GM12878 (cell line): Measurements from ENCODE around the gene LYZL2. TPM values are rescaled to one million over a fixed set of nuclear protein-coding genes. Genes with fewer than 3 reads are reported as not detected.
A peak's percentile ranks its signal among the peaks of the same experiment; 100 is the strongest.
"Not testable (repeated sequence)": the region's sequence is repeated elsewhere in the genome, so short reads cannot be mapped to it uniquely, and the experiment has no call there.

Experiments used
- ATAC-seq: fragments of 200-7000 bp; cut with Tn5 transposase; 3 replicates; pipeline ENCODE4 v1.9.1; 2020; ENCODE audit warnings: mild to moderate bottlenecking, moderate library complexity
- BruUV-seq: library from RNA; stranded (reverse); fragments of 400-500 nt; replicated peaks from 2 replicates; lab custom pipeline; 2021; lab: Mats Ljungman, UMichigan
- CTCF ChIA-PET: fragments of 300-600 bp; sonication (Branson Sonifier 250); formaldehyde crosslinking; extraction: SDS; loops from one replicate; lab custom pipeline; 2021; ENCODE audit warnings: inconsistent platforms; lab: Yijun Ruan, JAX
- POLR2A ChIA-PET: fragments of 350-600 bp; formaldehyde crosslinking; extraction: SDS; loops from one replicate; lab custom pipeline; 2021; ENCODE audit warnings: inconsistent platforms; lab: Charles Lee
- RAD21 ChIA-PET: fragments of 300-600 bp; sonication (Branson Sonifier 250); formaldehyde crosslinking; loops from one replicate; lab custom pipeline; 2023; ENCODE audit warnings: antibody characterized with exemption; ENCODE audit not compliant: unreplicated experiment; lab: Charles Lee
- SMC1A ChIA-PET: fragments of 300-600 bp; sonication (Branson Sonifier 250); formaldehyde crosslinking; loops from one replicate; lab custom pipeline; 2023; ENCODE audit not compliant: unreplicated experiment, uncharacterized antibody; lab: Charles Lee
- DNase-seq: peaks from one replicate; pipeline ENCODE4 v3.0.0-alpha.2; 2011; ENCODE audit warnings: low read depth, low spot score
- FAIRE-seq: peaks from 3 replicates; lab custom pipeline; 2011; peaks lifted over from hg19 to GRCh38; lab: Jason Lieb, UNC
- H2AFZ ChIP-seq: 2 replicates; pipeline ENCODE4 v1.6.0; 2011; ENCODE audit warnings: low read depth, low read length, control low read depth; ENCODE audit not compliant: control insufficient read depth
- H3K27ac ChIP-seq: 2 replicates; pipeline ENCODE4 v1.5.1; 2011; ENCODE audit warnings: control low read depth; ENCODE audit not compliant: control insufficient read depth, insufficient read depth
- H3K27me3 ChIP-seq, 2 experiments: replicated peaks in 1 of 2; 2 replicates each; pipeline versions ENCODE4 v1.6.0 to v1.6.1; 2011; ENCODE audit warnings: low read length in 1 of 2; ENCODE audit not compliant: control insufficient read depth in 2 of 2, insufficient read depth in 2 of 2
- H3K36me3 ChIP-seq, 2 experiments: 2 replicates each; pipeline ENCODE4 v1.5.1; 2011; ENCODE audit warnings: low read length in 1 of 2; ENCODE audit not compliant: control insufficient read depth in 2 of 2, insufficient read depth in 2 of 2
- H3K4me1 ChIP-seq: 2 replicates; pipeline ENCODE4 v1.6.1; 2011; ENCODE audit warnings: mild to moderate bottlenecking, low read length, moderate library complexity, mixed read lengths; ENCODE audit not compliant: control insufficient read depth, insufficient read depth
- H3K4me2 ChIP-seq: 2 replicates; pipeline ENCODE4 v1.6.0; 2011; ENCODE audit warnings: control low read depth; ENCODE audit not compliant: control insufficient read depth, insufficient read depth
- H3K4me3 ChIP-seq: fragments of 200-600 bp; sonication (generic); 2 replicates; pipeline ENCODE4 v1.5.1; 2016
- H3K79me2 ChIP-seq: 2 replicates; pipeline ENCODE4 v1.6.0; 2011; ENCODE audit warnings: low read length; ENCODE audit not compliant: control insufficient read depth, insufficient read depth
- H3K9ac ChIP-seq: 2 replicates; pipeline ENCODE4 v1.8.0; 2011; ENCODE audit warnings: low read length, control low read depth, mixed read lengths; ENCODE audit not compliant: control insufficient read depth, insufficient read depth
- H3K9me3 ChIP-seq: replicated peaks from 3 replicates; pipeline ENCODE4 v1.5.1; 2011; ENCODE audit warnings: mild to moderate bottlenecking, low read length; ENCODE audit not compliant: control insufficient read depth, insufficient read depth
- H4K20me1 ChIP-seq: 2 replicates; pipeline ENCODE4 v1.6.0; 2011; ENCODE audit not compliant: control insufficient read depth, insufficient read depth
- CBFB ChIP-seq: IDR thresholded peaks from 2 replicates; pipeline ENCODE4 v1.6.1; 2016; ENCODE audit warnings: antibody characterized with exemption, low read depth
- ESRRA ChIP-seq: IDR thresholded peaks from 2 replicates; pipeline ENCODE4 v1.6.1; 2012; ENCODE audit warnings: mild to moderate bottlenecking, low read length, improper control_type of control experiment
- RAD21 ChIP-seq: IDR thresholded peaks from 2 replicates; pipeline ENCODE4 v1.6.1; 2011; ENCODE audit warnings: mild to moderate bottlenecking, low read depth, low read length, moderate library complexity; ENCODE audit not compliant: insufficient read depth
- RELA ChIP-seq: fragments of 450-650 bp; IDR thresholded peaks from 2 replicates; pipeline ENCODE4 v1.8.0; 2014; ENCODE audit warnings: borderline replicate concordance; ENCODE audit not compliant: partially characterized antibody
- SMAD5 ChIP-seq: IDR thresholded peaks from 2 replicates; pipeline ENCODE4 v1.6.1; 2016; ENCODE audit warnings: antibody characterized with exemption, low read depth
- WGBS: methylation state at CpG from one replicate; pipeline ENCODE4 v1.1.6; 2016; ENCODE audit warnings: low lambda C conversion rate; ENCODE audit not compliant: insufficient replicate concordance, insufficient coverage; ENCODE audit errors: missing lambda C conversion rate; 5-methylcytosine and 5-hydroxymethylcytosine counted together
- in situ Hi-C: fragments of 300-500 bp; cut with MboI; formaldehyde crosslinking; loops from 9 replicates; pipeline ENCODE4 v1.14.3; 2018; ENCODE audit warnings: mixed read lengths
- intact Hi-C: fragments of 100-400 bp; cut with micrococcal nuclease; formaldehyde crosslinking; loops from one replicate; pipeline ENCODE4 v1.14.2; 2022; ENCODE audit not compliant: unreplicated experiment
- polyA plus RNA-seq, 11 experiments: library from polyadenylated mRNA; depleted of rRNA in 4 of 11; unstranded in 6 of 11; stranded (reverse) in 5 of 11; fragments of >200 nt; fragmentation: Nextera tagmentation in 4 of 11; fragmentation: Illumina TruSeq in 1 of 11; extraction: Ambion mirVana in 4 of 11; extraction: Trizol in 1 of 11; gene quantifications; 1 replicate in 1 of 11; 2 replicates in 10 of 11; pipeline versions ENCODE4 v1.2.1 to v1.2.3, GENCODE V29; 2011 to 2016; ENCODE audit warnings: inconsistent platforms in 2 of 11, missing spikeins in 2 of 11, low read depth in 1 of 11
- total RNA-seq, 4 experiments: library from RNA; depleted of rRNA in 3 of 4; stranded (reverse); fragments of >200 nt in 3 of 4; fragmentation: Illumina TruSeq in 1 of 4; extraction: Trizol in 1 of 4; gene quantifications; 2 replicates each; pipeline versions ENCODE4 v1.2.1 to v1.2.3, GENCODE V29; 2013 to 2021
- TF ChIP-seq, protein P1 (sequence below): fragments of 450-650 bp; IDR thresholded peaks from 2 replicates; pipeline ENCODE4 v1.6.1; 2016; ENCODE audit warnings: mild to moderate bottlenecking, moderate library complexity, borderline replicate concordance

The LYZL2 gene
- total and polyA plus RNA-seq, 10 of the 15 experiments (the other 5 are each of a cell fraction or from before 2014, with no cell fraction given), result not detected

DNA sequence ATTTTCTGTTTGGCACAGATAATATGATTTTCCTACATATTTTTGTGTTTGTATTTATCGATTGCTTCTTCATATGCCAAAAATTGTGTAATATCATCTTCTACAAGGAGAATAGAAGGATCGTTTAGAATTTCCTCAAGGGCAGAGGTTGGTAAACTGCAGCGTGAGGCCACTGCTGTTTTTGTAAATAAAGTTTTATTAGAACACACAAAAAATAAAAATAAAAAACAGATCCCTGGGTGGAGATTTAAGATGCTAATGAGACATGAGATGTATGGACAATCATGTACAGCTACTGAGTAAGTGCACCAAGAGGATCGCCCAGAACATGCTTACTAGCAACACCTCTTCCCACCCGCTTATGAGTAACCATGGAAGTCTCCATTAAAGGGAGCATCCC lies 9.6 kb downstream of the LYZL2 start:
- H3K79me2 ChIP-seq, result no peaks in the 10 kb centered on the region
- H3K4me2 ChIP-seq, result no peak overlapping the region
- ChIA-PET CTCF (interaction anchor here (0.5 to 0.6 kb wide), 2 partner anchors 29 to 174 kb away, joined by 3 read pairs; no protein-coding TSS in a partner anchor), POLR2A (no interaction called here), RAD21 (no interaction called here), SMC1A (no interaction called here)
- ATAC-seq, result no peak
- 66% methylated on average over 5 of the region's 5 CpGs for WGBS
- no TSS peak for BruUV-seq
- H3K36me3 ChIP-seq, result no peaks in the 10 kb centered on the region
- H3K4me3 ChIP-seq, result no peak overlapping the region
- intact Hi-C loops, result no loop called here
- no peak for TF ChIP-seq RAD21
- TF ChIP-seq, protein P1, sequence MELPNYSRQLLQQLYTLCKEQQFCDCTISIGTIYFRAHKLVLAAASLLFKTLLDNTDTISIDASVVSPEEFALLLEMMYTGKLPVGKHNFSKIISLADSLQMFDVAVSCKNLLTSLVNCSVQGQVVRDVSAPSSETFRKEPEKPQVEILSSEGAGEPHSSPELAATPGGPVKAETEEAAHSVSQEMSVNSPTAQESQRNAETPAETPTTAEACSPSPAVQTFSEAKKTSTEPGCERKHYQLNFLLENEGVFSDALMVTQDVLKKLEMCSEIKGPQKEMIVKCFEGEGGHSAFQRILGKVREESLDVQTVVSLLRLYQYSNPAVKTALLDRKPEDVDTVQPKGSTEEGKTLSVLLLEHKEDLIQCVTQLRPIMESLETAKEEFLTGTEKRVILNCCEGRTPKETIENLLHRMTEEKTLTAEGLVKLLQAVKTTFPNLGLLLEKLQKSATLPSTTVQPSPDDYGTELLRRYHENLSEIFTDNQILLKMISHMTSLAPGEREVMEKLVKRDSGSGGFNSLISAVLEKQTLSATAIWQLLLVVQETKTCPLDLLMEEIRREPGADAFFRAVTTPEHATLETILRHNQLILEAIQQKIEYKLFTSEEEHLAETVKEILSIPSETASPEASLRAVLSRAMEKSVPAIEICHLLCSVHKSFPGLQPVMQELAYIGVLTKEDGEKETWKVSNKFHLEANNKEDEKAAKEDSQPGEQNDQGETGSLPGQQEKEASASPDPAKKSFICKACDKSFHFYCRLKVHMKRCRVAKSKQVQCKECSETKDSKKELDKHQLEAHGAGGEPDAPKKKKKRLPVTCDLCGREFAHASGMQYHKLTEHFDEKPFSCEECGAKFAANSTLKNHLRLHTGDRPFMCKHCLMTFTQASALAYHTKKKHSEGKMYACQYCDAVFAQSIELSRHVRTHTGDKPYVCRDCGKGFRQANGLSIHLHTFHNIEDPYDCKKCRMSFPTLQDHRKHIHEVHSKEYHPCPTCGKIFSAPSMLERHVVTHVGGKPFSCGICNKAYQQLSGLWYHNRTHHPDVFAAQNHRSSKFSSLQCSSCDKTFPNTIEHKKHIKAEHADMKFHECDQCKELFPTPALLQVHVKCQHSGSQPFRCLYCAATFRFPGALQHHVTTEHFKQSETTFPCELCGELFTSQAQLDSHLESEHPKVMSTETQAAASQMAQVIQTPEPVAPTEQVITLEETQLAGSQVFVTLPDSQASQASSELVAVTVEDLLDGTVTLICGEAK, result peak; percentile 71
- no peaks in the 10 kb centered on the region for H3K4me1 ChIP-seq
- in situ Hi-C loops, result no loop called here
- no peak for DNase-seq
- H3K9me3 ChIP-seq, result no peaks in the 10 kb centered on the region
- H3K9ac ChIP-seq, result no peak overlapping the region
- H4K20me1 ChIP-seq, result no peaks in the 10 kb centered on the region
- H3K27me3 ChIP-seq, result no peaks in the 10 kb centered on the region; a peak in 3 of 4 replicates
- no peak for FAIRE-seq
- no peak overlapping the region for H2AFZ ChIP-seq
- H3K27ac ChIP-seq, result no peak overlapping the region

DNA sequence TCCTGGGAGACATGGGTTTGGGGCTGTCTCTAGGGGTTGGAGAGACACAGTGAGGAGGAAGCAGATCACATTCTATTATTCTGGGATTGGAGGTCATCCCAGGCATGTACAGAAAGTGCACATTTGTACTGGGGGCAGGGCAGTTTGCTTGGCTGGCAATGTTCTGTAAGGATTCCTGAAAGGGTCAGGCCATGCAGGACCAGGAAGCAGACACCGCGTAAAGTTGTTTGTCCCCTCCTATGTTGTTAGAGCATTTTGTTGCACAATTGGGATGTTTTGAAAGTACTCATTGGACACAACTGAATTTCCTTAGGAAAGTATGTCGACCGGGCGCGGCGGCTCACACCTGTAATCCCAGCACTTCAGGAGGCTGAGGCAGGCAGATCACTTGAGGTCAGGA lies 12.5 kb downstream of the LYZL2 start:
- in situ Hi-C loops, result no loop called here
- Histone ChIP-seq H3K79me2 (no peaks in the 10 kb centered on the region), H3K4me2 (no peak overlapping the region), H3K9me3 (no peaks in the 10 kb centered on the region), H3K27ac (no peak overlapping the region), H3K36me3 (no peaks in the 10 kb centered on the region), H3K9ac (no peak overlapping the region)
- no peak for DNase-seq
- CTCF ChIA-PET, result interaction anchor here (1.2 kb wide), 1 partner anchor 35 kb away, joined by 4 read pairs; no protein-coding TSS in a partner anchor
- SMC1A ChIA-PET, result no interaction called here
- no TSS peak for BruUV-seq
- intact Hi-C loops, result no loop called here
- no peak for TF ChIP-seq CBFB
- TF ChIP-seq ESRRA, result no peak
- TF ChIP-seq SMAD5, result no peak
- no peak for TF ChIP-seq RELA
- TF ChIP-seq, all 136 proteins: peak for 0
- H3K4me3 ChIP-seq, result no peak overlapping the region
- no peak for ATAC-seq
- POLR2A ChIA-PET, result no interaction called here
- RAD21 ChIA-PET, result no interaction called here
- no peaks in the 10 kb centered on the region for H3K27me3 ChIP-seq
- 98% methylated on average over 7 of the region's 7 CpGs for WGBS
- no peak overlapping the region for H2AFZ ChIP-seq
- no peaks in the 10 kb centered on the region for H3K4me1 ChIP-seq
- no peak for FAIRE-seq
- no peaks in the 10 kb centered on the region for H4K20me1 ChIP-seq

DNA sequence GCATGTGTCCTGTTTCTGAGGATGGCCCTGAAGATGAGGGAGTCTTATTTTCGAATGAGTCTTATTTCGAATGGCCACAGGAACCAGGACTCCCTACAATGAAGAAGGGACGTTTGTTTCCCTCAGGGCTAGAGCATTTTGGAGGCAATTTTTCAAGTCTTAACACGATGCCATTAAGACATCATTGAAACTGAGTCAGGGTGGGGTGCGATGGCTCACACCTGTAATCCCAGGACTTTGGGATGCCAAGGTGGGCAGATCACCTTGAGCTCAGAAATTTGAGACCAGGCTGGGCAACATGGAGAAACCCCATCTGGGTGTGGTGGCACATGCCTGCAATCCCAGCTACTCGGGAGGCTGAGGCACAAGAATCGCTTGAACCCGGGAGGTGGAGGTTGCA lies 18.5 kb downstream of the LYZL2 start:
- H3K36me3 ChIP-seq, FAIRE-seq, H3K27ac ChIP-seq, H3K27me3 ChIP-seq, H3K4me2 ChIP-seq, H3K4me3 ChIP-seq, BruUV-seq, H2AFZ ChIP-seq, H3K79me2 ChIP-seq, ATAC-seq, DNase-seq, H3K4me1 ChIP-seq, H3K9me3 ChIP-seq, POLR2A ChIA-PET, H3K9ac ChIP-seq, SMC1A ChIA-PET, H4K20me1 ChIP-seq, intact Hi-C loops, in situ Hi-C loops: not testable (repeated sequence)
- 48% methylated on average over 8 of the region's 8 CpGs for WGBS
- RAD21 ChIA-PET, result interaction anchor here (0.8 kb wide), 1 partner anchor 219 kb away, joined by 4 read pairs; no protein-coding TSS in a partner anchor
- CTCF ChIA-PET, result interaction anchor here (1.8 kb wide), 1 partner anchor 20 kb away, joined by 4 read pairs; no protein-coding TSS in a partner anchor
